PC-3 (cell line): ENCODE data around the gene DYNLT2. TPM values are rescaled to one million over a fixed set of nuclear protein-coding genes. Genes with fewer than 3 reads are reported as not detected.
A peak's percentile ranks its signal among the peaks of the same experiment; 100 is the strongest.

Experiments used
- ATAC-seq: fragments of 200-7000 bp; cut with Tn5 transposase; 2 replicates; pipeline ENCODE4 v1.9.1; 2020; ENCODE audit warnings: mild to moderate bottlenecking, moderate library complexity
- BruUV-seq: library from RNA; stranded (reverse); fragments of 400-500 nt; replicated peaks from 2 replicates; lab custom pipeline; 2021; lab: Mats Ljungman, UMichigan
- CTCF ChIA-PET: fragments of 300-600 bp; sonication (Branson Sonifier 250); formaldehyde crosslinking; loops from one replicate; lab custom pipeline; 2022; ENCODE audit warnings: antibody characterized with exemption; lab: Charles Lee
- POLR2A ChIA-PET: fragments of 300-600 bp; sonication (Branson Sonifier 250); formaldehyde crosslinking; loops from one replicate; lab custom pipeline; 2022; ENCODE audit warnings: antibody characterized with exemption; ENCODE audit not compliant: unreplicated experiment; lab: Charles Lee
- DNase-seq: peaks from one replicate; pipeline ENCODE4 v3.0.0-alpha.2; 2015
- H2AFZ ChIP-seq: fragments of 300-600 bp; sonication (generic); 2 replicates; pipeline ENCODE4 v1.6.0; 2016; ENCODE audit warnings: antibody characterized with exemption, low read length
- H3F3A ChIP-seq: fragments of 300-600 bp; sonication (generic); one replicate; pipeline ENCODE4 v1.6.0; 2017; ENCODE audit warnings: antibody characterized with exemption, low read length, control low read depth, mild to moderate bottlenecking; ENCODE audit not compliant: unreplicated experiment
- H3K27ac ChIP-seq: fragments of 300-600 bp; sonication (generic); 2 replicates; pipeline ENCODE4 v1.5.1; 2016; ENCODE audit warnings: mild to moderate bottlenecking, low read length
- H3K27me3 ChIP-seq: fragments of 300-600 bp; sonication (generic); 2 replicates; pipeline ENCODE4 v1.6.1; 2016; ENCODE audit warnings: low read length, mixed read lengths
- H3K36me3 ChIP-seq: fragments of 300-600 bp; sonication (generic); 2 replicates; pipeline ENCODE4 v1.6.1; 2016; ENCODE audit warnings: low read depth, mixed run types, low read length, mixed read lengths
- H3K4me1 ChIP-seq: fragments of 300-600 bp; sonication (generic); 2 replicates; pipeline ENCODE4 v1.5.1; 2016; ENCODE audit warnings: low read length; ENCODE audit not compliant: insufficient read depth
- H3K4me2 ChIP-seq: fragments of 300-600 bp; sonication (generic); 2 replicates; pipeline ENCODE4 v1.6.0; 2016; ENCODE audit warnings: low read length
- H3K4me3 ChIP-seq: fragments of 300-600 bp; sonication (generic); 2 replicates; pipeline ENCODE4 v1.5.1; 2016; ENCODE audit warnings: mild to moderate bottlenecking, low read length, mixed read lengths
- H3K79me2 ChIP-seq: fragments of 300-600 bp; sonication (generic); 2 replicates; pipeline ENCODE4 v1.6.1; 2017; ENCODE audit warnings: low read length, mixed read lengths
- H3K9ac ChIP-seq: fragments of 300-600 bp; sonication (generic); 2 replicates; pipeline ENCODE4 v1.6.0; 2016; ENCODE audit warnings: mild to moderate bottlenecking, low read length
- H3K9me2 ChIP-seq: fragments of 300-600 bp; sonication (generic); replicated peaks from 2 replicates; pipeline ENCODE4 v1.6.1; 2016; ENCODE audit warnings: mixed run types, low read length, mixed read lengths
- H3K9me3 ChIP-seq: fragments of 300-600 bp; sonication (generic); 2 replicates; pipeline ENCODE4 v1.6.1; 2016; ENCODE audit warnings: low read length, mixed read lengths
- H4K20me1 ChIP-seq: fragments of 300-600 bp; sonication (generic); 2 replicates; pipeline ENCODE4 v1.6.1; 2016; ENCODE audit warnings: low read length, mixed read lengths
- EZH2 ChIP-seq: fragments of 300-600 bp; sonication (generic); IDR thresholded peaks from one replicate; pipeline ENCODE4 v1.6.1; 2017; ENCODE audit warnings: antibody characterized with exemption, mild to moderate bottlenecking, low read length; ENCODE audit not compliant: unreplicated experiment
- EZH2phosphoT487 ChIP-seq: fragments of 300-600 bp; sonication (generic); IDR thresholded peaks from 2 replicates; pipeline ENCODE4 v1.6.1; 2018; ENCODE audit warnings: mild to moderate bottlenecking, antibody characterized with exemption, low read length, borderline replicate concordance
- intact Hi-C: fragments of 100-400 bp; cut with micrococcal nuclease; formaldehyde crosslinking; loops from 2 replicates; pipeline ENCODE4 v1.9.0; 2023
- total RNA-seq: library from RNA; depleted of rRNA; stranded (reverse); fragments of >200 nt; gene quantifications from 2 replicates; pipeline ENCODE4 v1.2.3, GENCODE V29; 2014
- TF ChIP-seq, protein P1 (sequence below): fragments of 300-600 bp; sonication (generic); conservative IDR thresholded peaks from 2 replicates; pipeline ENCODE4 v1.5.1; 2017; ENCODE audit warnings: antibody characterized with exemption, low read depth, mild to moderate bottlenecking, low read length

Gene DYNLT2
- total RNA-seq, 1 experiment from 2014 or later: 0.51 TPM

DNA sequence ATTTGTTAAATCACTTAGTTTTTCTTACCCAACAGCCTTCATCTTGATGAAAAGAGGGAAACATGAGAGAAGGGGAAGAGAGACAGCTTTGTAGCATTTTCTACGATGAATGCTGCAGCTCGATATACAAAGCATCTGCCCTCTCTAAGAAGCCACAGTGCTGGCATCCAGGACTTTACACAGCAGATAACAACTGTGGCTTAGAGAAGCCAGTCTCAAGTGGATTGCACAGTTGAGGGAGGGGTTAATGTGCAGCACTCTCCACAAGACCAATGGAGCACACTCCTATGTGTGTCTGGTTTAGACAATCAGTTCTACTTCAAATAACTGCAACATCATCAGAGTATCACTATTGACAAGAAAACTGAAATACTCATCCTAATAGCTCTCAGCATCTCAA is 43.6 kb downstream of the DYNLT2 start:
- H3K27me3 ChIP-seq: no peaks in the 10 kb centered on the region
- TF ChIP-seq EZH2 (no peak), EZH2phosphoT487 (no peak)
- TF ChIP-seq, protein P1, sequence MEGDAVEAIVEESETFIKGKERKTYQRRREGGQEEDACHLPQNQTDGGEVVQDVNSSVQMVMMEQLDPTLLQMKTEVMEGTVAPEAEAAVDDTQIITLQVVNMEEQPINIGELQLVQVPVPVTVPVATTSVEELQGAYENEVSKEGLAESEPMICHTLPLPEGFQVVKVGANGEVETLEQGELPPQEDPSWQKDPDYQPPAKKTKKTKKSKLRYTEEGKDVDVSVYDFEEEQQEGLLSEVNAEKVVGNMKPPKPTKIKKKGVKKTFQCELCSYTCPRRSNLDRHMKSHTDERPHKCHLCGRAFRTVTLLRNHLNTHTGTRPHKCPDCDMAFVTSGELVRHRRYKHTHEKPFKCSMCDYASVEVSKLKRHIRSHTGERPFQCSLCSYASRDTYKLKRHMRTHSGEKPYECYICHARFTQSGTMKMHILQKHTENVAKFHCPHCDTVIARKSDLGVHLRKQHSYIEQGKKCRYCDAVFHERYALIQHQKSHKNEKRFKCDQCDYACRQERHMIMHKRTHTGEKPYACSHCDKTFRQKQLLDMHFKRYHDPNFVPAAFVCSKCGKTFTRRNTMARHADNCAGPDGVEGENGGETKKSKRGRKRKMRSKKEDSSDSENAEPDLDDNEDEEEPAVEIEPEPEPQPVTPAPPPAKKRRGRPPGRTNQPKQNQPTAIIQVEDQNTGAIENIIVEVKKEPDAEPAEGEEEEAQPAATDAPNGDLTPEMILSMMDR: no peak
- H3K4me1 ChIP-seq: peaks cover 23% of the 10 kb centered on the region
- no peaks in the 10 kb centered on the region for H3K9me3 ChIP-seq
- no peaks in the 10 kb centered on the region for H3F3A ChIP-seq
- no peak overlapping the region for H3K9ac ChIP-seq
- no peak overlapping the region for H3K4me3 ChIP-seq
- H2AFZ ChIP-seq: no peak overlapping the region
- ATAC-seq (no peak), DNase-seq (no peak)
- no TSS peak for BruUV-seq
- ChIA-PET CTCF (no interaction called here), POLR2A (no interaction called here)
- intact Hi-C loops: no loop called here
- no peak overlapping the region for H3K27ac ChIP-seq
- no peak overlapping the region for H3K4me2 ChIP-seq
- peaks cover 31% of the 10 kb centered on the region for H3K79me2 ChIP-seq
- no peaks in the 10 kb centered on the region for H3K9me2 ChIP-seq
- H4K20me1 ChIP-seq: peaks cover 22% of the 10 kb centered on the region
- no peaks in the 10 kb centered on the region; the same call in 1 of the 2 replicates for H3K36me3 ChIP-seq

DNA sequence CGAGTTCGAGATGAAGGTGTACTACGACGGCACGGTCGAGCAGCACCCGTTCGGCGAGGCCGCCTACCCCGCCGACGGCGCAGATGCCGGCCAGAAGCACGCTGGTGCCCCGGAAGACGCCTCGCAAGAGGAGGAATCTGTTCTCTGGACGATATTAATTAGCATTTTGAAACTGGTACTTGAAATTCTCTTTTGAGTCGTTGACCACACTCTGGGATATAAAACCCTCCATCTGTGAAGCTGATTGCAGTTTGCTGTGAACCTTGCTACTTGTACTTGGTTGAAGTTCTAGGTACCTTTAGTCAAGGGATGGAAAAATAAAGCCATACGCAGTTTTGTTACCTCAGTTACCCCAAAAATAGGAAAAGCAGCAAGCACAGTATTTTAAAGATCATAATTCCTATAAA is 48.5 kb downstream of the DYNLT2 start:
- CTCF ChIA-PET: no interaction called here
- Histone ChIP-seq H3K27me3 (no peaks in the 10 kb centered on the region), H3K36me3 (no peaks in the 10 kb centered on the region; the same call in 1 of the 2 replicates), H4K20me1 (peaks cover 23% of the 10 kb centered on the region), H3F3A (no peaks in the 10 kb centered on the region), H2AFZ (0 out of 2 replicates have a peak overlapping the region, but pooled peaks have one; percentile 65), H3K4me3 (peak overlapping the region; percentile 98), H3K4me2 (peak overlapping the region; percentile 96), H3K79me2 (peaks cover 62% of the 10 kb centered on the region), H3K9me2 (no peaks in the 10 kb centered on the region), H3K9ac (peak overlapping the region; percentile 98), H3K4me1 (peaks cover 23% of the 10 kb centered on the region), H3K9me3 (no peaks in the 10 kb centered on the region), H3K27ac (0 out of 2 replicates have a peak overlapping the region, but pooled peaks have one; percentile 75)
- BruUV-seq: no TSS peak
- TF ChIP-seq EZH2phosphoT487: no peak
- no peak for TF ChIP-seq EZH2
- TF ChIP-seq, protein P1: no peak
- no peak for DNase-seq
- intact Hi-C loops: loop anchor here (2.0 to 5.0 kb wide), 2 partner anchors 20 to 49 kb away; partner anchors contain the start of genes DYNLT2 and ERMARD
- POLR2A ChIA-PET: no interaction called here
- ATAC-seq: no peak
